Bronchus fibroblast of lung (primary cell): ENCODE data around the gene MKKS. TPM values are rescaled to one million over a fixed set of nuclear protein-coding genes. Genes with fewer than 3 reads are reported as not detected.

Experiments
- total RNA-seq: library from RNA; depleted of rRNA; stranded (reverse); fragments of >200 nt; gene quantifications from 2 replicates; pipeline ENCODE4 v1.2.3, GENCODE V29; 2015

MKKS gene
- 5.2 and 5.9 TPM in 2 replicates for total RNA-seq

GRCh38 chr20:10433623-10434466, at the start of gene MKKS:
TSS of gene MKKS (minus strand) at chr20:10434222. CDS start at chr20:10413514, 20,708 bp downstream.

DNA sequence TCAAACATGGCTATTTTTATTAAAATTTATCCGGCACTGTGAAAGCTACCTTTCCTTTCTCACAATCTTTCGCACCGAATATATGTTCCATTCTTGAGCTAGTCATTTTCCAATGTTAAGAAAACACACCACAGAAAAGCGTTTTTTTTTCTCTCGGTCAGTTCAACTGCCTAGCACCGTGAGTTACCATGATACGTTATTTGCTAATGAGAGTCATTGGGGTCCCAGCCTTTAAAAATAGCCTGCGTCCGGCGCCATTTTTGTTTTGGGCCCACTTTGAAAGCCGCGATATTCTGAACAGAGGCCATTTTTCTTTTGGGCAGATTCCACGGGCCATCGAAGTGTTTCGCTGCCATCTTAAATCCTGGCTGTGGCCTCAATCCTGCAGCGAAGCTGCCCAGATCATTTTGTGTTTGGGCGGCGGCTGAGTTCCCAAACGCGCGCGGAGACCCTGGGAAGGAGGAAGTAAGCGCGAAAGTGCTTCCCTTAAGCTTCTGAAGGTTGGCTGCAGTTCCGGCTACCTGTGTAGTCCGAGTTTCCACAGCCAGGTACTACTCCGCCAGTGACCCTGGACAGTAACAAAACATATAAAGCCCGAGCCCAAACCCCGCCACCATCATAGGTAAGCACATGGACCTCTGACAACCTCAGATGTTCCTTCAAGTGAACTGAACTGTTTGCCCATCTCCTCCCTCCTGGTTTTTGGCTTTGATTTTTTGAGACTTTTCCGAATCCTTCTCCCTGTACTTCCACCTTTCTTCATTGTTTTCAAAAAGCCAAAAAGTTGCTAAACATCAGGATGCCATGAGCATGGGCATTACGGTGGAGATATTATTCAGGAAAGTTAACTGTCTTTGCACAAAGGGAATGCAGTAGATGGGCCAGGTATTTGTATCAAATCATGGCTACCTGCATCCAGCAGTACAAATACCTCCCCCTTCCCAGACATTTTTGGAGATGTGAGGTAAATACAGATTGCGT, 1.1 kb upstream of the MKKS start, which contains the start of gene SLX4IP:
TSS of gene SLX4IP (plus strand) at position 474 of the 981 bp plus-strand sequence. CDS start 22,900 bp downstream, outside the sequence.

Other genes starting within 250 kb of the MKKS start
- gene SNAP25, start 215.4 kb downstream of the MKKS start, total RNA-seq, result 5.1 and 6.1 TPM in 2 replicates
- gene SLX4IP, start 1.1 kb upstream of the MKKS start, total RNA-seq, result 3.0 and 3.4 TPM in 2 replicates
- 3.9 TPM in 2 replicates for gene JAG1, start 239.8 kb upstream of the MKKS start, total RNA-seq